A549 treated with DMSO at 1 μM for 4 hours (cell line): ENCODE results near the gene DST. TPM values are rescaled to one million over a fixed set of nuclear protein-coding genes. Genes with fewer than 3 reads are reported as not detected.

Experiments used
- total RNA-seq: library from RNA; stranded (reverse); fragments of 200-300 nt; extraction: Qiagen RNA extraction; gene quantifications from 5 replicates; pipeline ENCODE4 v1.2.3, GENCODE V29; 2022; ENCODE audit warnings: low read depth

The DST gene
- total RNA-seq: 58.4 to 72.0 TPM (median 67.8 TPM) in 5 replicates

GRCh38 chr6:56642366-56643261 lies at the start of gene DST:
DST (minus strand) TSS chr6:56642889.

